ENCODE data around the gene LMTK2.

Gene LMTK2

DNA sequence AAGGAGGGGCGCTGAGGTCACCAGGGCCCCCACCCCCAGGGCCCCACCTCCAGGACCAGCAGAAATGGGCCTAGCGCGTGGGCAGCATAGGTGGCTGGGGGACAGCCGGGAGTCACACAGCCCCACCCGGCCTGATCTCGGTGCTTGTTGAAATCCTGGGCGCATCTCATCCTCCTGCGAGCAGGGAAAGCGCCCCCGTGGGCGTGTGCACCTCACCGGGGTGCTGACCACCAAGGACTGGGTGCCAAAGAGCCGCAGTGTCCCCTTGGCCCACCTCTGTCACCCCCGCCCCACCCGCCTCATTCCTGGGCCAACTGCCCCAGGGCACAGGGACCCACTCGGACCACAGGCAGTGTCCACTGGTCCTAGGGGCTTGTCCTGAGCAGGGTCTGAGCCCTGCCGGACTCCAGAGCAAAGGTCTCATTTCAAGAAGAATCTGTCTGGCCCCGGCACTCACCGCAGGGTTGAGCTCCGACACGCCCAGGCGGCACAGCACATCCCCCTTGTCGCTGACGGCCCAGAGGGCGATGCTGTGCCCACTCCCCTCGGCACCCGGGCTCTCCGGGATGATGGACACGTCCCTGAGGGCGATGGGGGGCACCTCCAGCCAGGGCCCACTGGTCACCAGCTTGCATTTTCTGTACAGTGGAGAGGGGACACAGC lies 116.0 kb downstream of the LMTK2 start:
- no peak for DNase-seq

DNA sequence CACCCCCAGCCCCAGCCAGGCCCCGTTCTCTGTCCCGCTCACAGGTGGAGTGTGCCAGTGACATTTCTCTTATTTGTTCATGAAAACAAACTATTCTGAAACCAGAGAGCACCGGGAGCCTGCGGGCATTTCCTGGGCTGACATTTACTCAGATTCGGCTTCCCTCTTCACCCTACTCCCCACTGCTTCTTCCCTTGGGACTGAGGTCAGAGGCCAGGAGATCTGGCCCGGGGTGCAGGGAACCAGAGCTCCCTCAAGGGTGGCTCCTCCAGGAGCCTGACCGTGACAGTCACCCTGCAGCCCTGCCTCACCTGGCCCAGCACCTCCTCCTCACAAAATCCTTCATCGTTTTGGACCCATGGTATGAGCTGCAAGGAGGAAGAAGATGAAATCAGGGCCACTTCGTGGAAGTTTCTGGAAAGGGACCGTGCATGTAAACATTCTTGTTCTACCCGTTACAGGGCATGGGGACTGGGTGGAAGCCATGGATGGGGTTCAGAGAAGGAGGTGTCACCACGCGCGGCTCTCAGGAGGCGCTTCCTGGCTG lies 116.8 kb downstream of the LMTK2 start:
- DNase-seq = no peak

DNA sequence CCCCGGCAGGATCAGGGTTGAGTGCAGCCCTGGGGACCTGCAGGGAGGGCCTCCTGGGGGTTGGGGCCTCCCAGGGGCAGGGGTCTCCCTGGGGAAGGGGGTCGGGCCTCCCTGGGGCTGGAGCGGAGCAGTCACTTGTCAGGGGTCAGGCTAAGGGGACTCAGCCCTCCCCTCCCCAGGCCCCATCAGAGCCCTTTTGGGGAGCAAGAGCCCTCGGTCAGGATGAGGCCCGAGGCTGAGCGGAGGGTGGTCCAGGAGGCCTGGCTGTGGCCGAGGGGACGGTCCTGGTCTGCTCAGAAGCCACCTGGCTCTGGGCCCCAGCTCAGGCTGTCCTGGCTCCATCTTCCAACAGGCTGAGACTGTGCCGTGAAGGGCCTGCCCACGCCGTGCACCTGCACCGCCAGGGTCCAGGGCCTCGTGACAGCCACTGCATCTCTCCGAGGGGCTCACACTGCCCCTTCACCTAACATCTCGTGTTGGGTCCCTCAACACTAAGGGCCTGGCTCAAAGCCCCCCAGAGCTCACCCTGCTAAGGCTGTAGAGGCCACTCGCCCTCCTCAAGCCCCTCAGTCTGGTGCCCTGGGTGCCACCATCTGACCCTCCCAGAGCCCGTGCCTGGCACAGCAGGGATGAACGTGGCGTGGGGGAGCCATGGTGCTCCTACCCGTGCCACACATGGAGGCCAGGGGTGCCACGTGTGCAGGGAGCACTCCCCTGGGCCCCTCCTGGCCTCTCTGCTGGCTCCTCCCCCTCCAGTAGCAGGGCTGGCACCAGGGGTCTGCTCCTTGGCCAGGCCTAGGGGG lies 117.4 kb downstream of the LMTK2 start:
- DNase-seq = no peak

DNA sequence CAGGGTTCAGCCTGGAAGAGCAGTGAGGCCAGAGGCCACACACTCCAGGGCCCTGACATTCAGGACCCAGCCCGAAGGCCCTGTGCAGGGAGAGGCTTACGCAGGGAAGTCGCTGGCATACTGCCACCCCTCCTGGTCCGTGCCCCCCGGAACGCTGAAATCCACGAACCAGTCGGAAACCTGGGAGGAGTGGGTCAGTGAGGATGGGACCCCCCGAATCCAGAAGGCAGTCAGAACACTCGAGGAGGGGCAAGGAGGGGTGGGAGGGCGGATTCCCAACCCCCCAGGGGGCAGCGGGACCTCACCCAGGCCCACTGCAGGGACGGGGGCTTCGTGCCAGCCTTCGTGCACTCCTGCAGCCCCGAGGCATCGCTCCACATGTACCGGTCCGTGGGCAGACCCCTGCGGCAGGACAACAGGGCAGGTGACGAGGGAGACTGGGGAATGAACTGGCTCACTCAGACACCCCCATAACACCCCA lies 118.1 kb downstream of the LMTK2 start:
- no peak for DNase-seq

DNA sequence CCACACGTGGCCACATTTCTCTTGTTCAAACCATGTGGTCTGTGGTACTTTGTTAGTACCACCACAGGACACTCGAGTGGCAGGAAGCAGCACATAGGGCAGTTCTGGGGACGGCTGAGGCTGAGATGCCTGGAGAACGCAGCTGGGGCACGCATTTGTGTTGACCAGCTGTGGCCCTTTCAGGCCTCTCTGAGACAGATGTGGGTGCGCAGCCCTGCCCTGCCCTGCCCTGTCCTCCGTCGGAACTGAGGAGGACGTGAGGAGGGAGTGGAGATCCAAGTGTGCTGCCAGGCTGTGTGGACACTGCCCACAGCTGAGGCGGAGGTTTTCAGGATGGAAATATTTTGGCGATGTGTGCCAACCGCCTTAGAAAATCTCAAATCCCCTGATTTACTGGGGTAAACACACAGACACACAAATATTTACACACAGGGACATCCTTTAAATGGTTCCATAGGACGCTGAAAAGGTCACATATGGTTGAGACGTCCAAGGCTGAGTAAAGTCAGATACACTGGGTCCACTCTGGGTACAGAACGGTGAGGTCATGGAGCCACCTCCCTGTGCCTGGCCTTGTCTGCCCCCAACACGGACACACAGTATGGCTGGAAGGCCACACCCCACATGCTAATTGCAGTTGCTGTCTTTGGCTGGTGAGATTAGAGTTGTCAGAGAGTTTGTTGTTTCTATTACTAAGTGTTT lies 119.4 kb downstream of the LMTK2 start:
- DNase-seq = no peak

DNA sequence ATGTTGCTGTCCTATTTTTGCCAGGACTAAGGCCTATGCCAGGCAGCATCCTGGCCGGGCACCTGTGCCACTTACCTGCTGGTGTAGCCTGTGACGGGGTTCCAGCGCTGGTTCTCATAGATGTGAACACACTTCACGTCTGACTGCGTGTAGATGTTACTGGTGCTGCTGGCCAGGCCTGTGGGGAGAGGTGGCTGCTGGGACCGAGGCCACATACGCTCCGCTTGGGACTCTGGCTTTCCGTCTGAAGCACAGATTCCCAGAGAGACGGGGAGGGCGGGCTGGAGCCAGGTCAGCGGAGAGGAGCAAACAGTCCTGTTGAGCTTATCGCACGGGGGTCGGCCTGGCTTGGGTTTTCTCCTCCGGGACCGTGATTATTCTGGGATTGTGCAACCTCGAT lies 121.3 kb downstream of the LMTK2 start:
- DNase-seq = no peak

DNA sequence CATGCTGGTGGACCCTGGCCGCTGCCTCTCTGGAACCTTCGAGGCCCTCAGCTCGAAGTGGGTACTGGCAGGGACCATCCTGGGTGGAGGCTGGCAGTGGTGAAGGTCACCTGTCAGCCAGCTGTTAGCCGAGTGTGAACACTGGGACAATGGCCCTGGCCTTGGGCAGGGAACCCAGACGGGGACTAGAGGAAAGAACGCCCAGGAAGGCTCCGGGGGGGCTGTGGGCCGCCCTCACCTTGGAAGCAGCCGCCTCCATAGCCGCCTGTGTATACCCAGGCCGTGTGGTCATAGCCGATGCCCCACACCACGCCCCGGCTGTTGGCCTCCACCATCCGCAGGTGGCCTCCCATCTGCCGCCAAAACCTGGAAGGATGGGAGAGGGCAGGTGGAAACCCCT lies 122.1 kb downstream of the LMTK2 start:
- no peak for DNase-seq

DNA sequence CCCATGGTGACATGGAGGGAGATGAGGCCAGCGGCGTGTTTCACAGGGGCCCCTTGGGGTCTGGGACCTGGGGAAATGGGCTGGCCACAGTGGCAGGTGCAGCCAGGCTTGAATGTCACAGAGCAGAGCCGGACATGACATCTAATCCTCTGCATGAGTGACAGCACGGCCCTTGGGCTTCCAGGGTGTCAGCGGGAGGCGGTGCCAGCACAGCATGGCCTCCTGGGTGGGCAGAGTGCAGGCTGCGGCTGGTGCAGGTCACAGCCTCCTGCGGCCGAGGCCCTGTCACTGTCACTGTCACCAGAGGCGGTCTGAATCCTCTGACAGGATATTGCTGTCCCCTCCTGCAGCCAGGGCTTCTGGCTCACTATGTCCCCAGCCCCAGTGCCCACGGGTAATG lies 122.8 kb downstream of the LMTK2 start:
- DNase-seq = no peak

DNA sequence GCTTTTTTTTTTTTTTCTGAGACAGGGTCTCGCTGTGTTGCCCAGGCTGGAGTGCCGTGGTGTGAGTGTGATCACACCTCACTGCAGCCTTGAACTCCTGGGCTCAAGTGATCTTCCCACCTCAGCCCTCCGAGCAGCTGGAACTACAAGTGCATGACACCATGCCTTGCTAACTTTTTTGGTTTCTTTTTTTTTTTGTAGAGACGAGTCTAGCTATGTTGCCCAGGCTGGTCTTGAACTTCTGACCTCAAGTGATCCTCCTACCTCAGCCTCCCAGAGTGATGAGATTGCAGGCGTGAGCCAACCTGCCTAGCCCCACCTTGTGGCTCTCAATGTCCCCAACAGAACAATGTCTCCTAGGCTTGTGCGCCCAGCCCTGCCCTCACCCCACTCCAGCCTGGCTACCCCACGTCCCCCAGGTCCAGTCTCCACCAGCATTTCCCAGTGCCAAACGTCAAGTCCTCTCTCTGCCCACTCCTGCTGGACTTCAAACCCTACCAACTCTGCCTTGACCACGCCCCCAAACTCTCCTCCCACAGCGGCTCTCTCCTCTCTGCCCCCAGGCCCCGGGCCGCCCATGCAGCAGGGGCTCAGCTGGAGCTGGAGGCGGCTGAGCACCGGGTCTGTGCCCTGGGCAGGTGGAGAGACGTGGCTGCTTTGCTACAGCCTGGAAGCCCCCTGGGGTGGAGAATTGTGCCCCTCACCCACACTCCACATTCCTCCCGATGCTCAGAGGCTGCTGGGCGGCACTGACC lies 123.5 kb downstream of the LMTK2 start:
- no peak for DNase-seq

DNA sequence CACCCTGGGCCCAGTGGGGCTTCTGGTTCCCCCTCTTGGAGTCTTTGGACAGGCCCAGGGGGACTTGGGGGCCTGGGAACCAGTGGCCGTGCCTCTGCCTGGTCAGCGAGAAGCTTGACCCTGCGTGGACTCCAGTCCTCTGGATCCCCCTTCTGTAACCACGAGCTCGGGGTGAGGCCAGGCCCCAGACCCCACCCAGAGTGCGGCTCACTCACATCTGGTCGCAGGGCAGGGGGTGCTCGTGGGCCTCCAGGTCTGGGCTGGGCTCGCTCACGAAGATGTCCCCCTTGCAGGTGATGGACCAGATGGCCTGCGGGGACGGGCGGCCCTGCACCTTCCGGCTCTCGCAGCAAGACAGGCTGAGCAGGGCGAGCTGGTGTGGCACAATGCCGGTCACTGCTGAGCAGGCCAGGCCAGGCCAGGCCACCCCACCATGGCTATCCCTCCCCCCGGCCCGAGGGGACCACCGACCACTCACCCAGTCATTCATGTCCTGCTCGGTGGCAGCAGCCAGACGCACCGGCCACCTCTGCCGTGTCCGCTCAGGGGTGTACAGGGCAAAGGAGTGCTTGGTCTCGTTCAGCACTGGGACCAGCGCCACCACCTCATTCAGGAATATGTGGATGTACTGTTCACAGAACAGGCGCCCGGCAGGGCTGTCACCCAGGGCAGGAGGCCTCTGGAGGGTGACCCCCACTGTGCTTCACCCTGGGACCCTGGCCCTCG lies 124.2 kb downstream of the LMTK2 start:
- no peak for DNase-seq

DNA sequence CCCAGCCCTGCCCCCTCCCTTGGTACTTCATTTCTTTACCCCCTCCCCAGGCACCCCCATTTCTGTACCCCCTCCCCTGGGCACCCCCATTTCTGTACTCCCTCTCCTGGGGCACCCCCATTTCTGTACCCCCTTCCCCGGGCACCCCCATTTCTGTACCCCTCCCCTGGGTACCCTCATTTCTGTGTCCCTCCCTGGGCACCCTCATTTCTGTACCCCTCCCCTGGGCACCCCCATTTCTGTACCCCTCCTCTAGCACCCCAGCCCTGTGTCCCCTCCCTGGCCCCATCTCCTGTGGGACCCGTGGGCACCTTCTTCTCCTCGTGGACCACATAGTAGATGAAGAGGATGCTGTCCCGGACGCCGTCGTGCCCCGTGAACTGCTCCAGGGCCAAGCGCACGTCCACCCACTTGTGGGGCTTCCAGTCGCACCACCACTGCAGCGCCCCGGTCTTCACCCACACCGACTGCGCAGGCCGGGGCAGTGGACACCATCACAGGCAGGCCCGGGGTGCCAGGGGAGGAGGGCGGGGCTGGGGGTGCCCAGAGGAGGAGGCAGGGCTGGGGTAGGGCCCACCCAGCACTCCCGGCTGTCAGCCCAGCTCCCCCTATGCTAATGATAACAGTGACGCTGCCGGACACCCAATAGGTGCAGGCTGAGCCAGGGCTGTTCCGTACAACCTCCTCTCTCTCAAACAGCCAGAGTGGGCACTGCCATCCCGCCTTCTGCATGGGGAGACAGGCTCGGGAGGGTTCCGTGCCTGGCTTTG lies 125.0 kb downstream of the LMTK2 start:
- no peak for DNase-seq

DNA sequence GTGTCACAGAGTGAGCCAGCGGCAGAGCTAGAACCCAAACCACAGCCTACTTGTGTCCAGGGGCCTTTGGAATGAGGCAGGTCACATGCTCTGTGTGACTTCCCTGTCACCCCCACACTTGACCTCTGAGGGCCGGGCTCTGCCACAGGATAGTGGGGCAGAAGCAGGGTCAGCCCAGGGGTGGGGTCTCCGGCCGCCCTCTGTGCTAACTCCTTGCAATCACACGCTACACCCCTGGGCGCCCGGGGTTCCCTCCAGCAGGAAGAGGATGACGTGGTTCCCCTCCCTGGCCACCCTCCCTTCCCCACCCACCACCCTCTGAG lies 125.6 kb downstream of the LMTK2 start:
- DNase-seq = no peak

DNA sequence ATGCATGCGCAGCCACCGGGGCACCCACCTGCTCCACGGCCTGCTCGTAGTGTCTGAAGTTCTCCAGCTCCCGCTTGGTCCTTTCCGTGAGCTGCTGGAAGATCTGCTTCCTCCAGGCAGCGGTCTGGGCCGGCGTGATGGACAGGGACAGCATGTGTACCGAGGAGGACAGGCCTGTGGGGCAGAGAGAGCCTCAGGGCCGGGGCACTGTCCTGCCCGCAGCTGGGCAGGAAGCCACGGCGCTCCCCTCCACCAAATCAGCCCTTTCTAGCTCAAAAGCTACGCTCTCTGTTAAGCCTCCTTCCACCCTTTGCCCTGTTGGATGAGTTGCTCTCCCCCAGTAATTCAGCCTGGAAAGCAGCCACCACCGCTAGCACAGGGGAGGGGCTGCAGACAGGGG lies 126.1 kb downstream of the LMTK2 start:
- DNase-seq = no peak

DNA sequence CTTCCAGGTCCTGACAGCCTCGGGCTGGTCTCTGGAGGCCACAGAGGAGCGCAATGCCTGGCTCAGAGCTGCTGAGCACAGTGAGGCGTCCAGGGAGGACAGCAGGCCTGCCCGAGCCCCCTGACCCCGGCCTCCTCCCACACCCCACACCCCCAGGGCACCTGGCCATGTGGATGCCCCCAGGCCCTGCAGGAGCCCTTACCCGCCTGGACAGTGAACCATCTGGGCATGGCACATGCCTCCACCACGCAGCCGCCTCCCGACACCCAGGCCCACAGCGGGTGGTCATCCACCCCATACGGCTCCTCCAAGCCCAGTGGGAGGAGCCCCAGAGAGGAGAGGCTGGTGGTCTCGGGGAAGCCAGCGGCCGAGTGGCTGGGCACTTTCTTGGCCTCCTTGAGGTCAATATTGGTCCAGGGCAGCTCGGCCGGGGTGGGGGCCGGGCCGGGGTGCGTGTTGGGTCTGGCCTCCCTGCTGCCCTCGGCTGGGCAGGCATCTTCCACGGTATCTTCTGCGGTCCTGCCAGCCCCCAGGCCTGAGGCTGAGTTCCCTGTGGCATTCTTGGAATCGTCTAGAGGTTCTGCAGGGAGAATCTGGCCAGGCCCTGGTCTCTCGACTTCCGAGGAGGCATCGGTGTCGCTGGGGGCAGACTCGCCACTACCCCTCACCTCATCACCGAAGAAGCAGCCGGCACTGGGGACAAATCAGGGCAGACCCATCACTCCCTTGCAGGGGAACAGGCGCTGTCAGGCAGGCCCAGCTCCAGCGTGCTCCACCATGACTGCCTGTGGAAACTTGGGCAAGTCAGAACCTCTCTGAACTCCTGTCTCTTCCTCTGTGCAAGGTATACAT lies 126.8 kb downstream of the LMTK2 start:
- no peak for DNase-seq

DNA sequence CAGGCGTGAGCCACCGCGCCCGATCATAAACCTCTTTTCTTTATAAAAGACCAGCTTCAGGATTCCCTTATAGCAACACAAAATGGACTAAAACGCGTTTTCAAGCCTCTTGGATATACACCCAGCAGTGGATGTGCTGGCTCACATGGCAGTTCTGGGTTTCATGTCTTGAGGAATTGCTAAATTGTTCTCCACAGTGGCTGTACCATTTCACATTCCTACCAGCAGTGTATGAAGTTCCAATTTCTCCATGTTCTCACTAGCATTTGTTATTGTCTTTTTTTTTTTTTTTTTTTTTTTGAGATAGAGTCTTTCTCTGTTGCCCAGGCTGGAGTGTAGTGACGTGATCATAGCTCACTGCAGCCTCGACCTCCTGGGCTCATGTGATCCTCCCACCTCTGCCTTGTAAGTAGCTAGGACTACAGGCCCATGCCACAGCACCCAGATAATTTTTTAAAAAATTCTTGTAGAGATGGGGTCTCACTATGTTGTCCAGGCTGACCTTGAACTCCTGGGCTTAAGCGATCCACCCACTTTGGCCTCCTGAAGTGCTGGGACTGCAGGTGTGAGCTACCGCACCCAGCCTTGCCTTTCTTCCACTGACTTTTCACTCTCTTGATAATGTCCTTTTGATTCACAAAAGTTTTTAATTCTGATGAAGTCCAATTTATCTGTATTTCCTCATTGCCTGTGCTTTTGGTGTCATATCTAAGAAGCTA lies 127.9 kb downstream of the LMTK2 start:
- DNase-seq = no peak

DNA sequence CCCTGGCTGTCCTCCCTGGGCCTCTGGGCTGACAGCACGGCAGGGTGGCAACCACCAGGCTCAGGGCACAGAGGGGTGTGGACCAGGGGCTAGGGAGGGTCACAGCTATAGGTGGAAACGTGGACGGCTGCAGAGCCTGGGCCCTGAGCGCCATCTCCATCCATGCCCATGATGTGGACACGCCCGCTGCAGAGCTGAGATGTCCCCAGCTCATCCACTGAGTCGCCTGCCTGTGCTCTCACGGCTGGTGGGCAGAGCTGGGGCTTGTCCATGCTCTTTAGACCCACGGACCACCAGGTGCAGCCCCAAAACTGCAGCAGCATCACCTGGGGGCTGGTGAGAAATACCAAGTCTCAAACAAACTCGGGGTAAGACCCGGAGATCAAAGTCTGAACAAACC lies 129.2 kb downstream of the LMTK2 start:
- no peak for DNase-seq

DNA sequence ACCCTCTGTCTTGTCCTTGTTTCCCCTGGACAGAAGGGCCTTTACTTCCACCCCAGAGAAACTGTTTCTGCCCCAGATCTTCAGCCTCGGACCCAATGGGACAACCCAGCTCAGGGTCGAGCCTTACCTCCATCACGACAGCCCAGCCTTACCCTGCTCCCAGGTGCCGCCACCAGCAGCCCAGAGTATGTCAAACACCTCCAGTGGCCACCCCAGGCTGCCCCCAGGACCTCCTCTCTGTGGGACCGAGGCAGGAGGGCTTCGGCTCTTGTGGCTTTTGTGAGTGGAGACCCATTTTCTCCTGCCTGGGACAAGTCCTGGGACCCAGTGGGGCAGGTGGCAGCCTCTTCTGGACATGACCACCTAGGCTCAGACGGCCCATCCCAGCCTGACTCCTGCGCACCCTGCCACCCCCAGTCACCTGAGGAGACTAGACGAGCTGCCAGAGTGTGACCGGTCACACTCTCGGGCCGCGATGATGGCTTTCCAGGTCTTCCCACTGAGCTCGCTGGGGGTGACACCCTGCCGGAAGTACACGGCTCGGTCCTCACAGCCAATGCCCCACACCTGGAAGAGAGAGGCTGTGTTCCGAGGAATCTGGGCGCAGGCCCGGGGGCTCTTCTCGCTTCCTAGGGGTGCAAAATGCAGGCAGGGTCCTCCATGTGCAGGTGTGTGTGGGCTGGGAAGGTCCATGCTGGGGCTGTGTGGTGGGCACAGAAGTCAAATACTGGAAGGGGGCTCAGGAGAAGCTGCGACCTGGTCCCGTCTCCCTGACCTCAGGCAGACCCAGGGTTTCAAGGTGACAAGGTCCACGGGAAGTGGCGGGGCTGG lies 129.9 kb downstream of the LMTK2 start:
- no peak for DNase-seq

DNA sequence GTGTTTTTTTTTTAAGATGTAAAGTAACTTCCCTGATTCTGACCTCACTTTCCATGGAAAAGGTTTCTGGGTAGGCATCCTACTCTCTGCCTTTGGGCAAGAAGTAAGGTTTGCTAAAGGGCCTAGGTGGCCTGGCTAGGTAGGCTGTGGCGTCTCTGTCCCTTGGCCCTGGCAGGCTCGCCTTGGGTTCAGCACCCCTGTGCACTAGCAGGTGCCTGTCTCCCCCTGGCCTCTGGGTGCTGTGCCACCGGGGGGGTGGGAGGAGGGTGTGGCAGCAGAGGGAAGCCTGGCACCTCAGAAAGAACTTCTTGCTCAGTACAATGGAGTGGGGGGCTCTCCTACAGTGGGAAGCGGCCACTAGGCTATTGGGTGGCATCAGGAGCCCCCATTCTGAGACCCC lies 131.4 kb downstream of the LMTK2 start:
- DNase-seq = no peak

DNA sequence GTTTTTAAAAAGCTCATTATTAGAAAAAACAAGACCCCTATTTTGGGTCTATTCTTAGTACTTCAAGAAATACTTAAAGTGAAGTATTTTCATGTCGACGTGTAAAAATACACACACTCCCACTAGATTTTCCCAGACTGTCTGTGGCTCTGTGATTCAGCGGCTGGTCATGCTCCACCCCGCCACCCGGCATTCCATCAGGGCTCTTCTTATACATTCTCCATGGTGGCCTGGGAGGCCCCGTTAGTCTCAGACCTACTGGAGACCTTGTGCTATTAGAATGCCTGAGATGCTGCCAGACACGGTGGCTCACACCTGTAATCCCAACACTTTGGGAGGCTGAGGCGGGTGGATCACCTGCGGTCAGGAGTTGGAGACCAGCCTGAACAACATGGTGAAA lies 132.3 kb downstream of the LMTK2 start:
- DNase-seq = no peak
